Peyer's patch (tissue), 4 donors: ENCODE results near the gene OR2A2. TPM values are rescaled to one million over a fixed set of nuclear protein-coding genes. Genes with fewer than 3 reads are reported as not detected.
"Not testable (repeated sequence)": the region's sequence is repeated elsewhere in the genome, so short reads cannot be mapped to it uniquely, and the experiment has no call there.

Source experiments
- DNase-seq, 3 donors: peaks; one replicate each; pipeline ENCODE4 v3.0.0-alpha.2; 2017 to 2019
- H3K27ac ChIP-seq, 4 donors: fragments of 200-600 bp; sonication (generic); one replicate each; pipeline ENCODE4 v1.5.1; 2016 to 2019
- H3K27me3 ChIP-seq, 2 donors: fragments of 200-600 bp; sonication (generic); one replicate each; pipeline ENCODE4 v1.5.1; 2019
- H3K36me3 ChIP-seq, 3 donors: fragments of 200-600 bp; sonication (generic); one replicate each; pipeline ENCODE4 v1.5.1; 2016 to 2019
- H3K4me1 ChIP-seq, 4 donors: fragments of 200-600 bp; sonication (generic); one replicate each; pipeline ENCODE4 v1.5.1; 2016 to 2019
- H3K4me3 ChIP-seq, 4 donors: fragments of 200-600 bp; sonication (generic); 1 replicate in 3 of 4; 2 replicates in 1 of 4; pipeline ENCODE4 v1.5.1; 2016 to 2019; ENCODE audit warnings: mild to moderate bottlenecking in 1 of 4
- H3K9me3 ChIP-seq, 4 donors: fragments of 200-600 bp; sonication (generic); one replicate each; pipeline ENCODE4 v1.5.1; 2016 to 2019; ENCODE audit warnings: mild to moderate bottlenecking in 1 of 4
- POLR2A ChIP-seq, 2 donors: fragments of 450-650 bp; IDR thresholded peaks; one replicate each; pipeline ENCODE4 v1.5.1; 2017; ENCODE audit warnings: antibody characterized with exemption in 2 of 2, mild to moderate bottlenecking in 2 of 2, moderate library complexity in 2 of 2
- total RNA-seq, 4 donors: library from RNA; depleted of rRNA; stranded (reverse); fragments of >200 nt; gene quantifications; one replicate each; pipeline ENCODE4 v1.1.0, GENCODE V29; 2016
- TF ChIP-seq, protein P1 (sequence below), 6 experiments: fragments of 450-650 bp in 4 of 6; fragments of 200-600 bp in 2 of 6; sonication (generic) in 1 of 6; IDR thresholded peaks; one replicate each; pipeline ENCODE4 v1.5.1; 2017 to 2019; ENCODE audit warnings: antibody characterized with exemption in 6 of 6, mild to moderate bottlenecking in 3 of 6, moderate library complexity in 1 of 6

Gene OR2A2
- total RNA-seq, 4 donors from 2014 or later, result not detected

DNA sequence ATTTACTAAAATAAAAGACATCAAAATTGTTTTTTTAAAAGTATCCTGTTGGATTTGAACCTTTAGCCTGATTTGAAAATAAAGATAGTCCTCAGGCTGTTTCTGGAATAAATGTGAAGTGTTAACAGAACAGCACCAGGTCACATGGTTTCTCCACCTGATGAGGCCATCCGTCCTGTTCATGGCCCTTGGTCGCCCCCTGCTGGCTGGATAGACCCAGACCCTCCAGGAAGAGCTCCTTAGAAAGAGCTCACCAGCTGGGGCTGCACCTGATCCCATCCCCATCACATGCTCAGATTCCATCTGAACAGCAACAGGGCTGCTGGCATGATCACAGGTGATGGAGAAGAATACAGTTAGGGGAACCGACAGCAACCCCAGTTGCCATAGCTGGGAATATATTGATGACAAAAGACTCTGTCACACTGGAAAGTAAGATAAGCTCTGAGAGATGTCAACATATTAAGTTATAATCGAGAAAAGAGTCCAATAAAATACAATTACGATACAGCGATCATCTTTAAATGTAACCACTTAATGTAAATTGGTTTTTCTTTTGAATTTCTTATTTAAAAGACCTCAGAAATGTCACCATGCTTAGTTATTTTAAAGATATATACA, 18.4 kb downstream of the OR2A2 start:
- no peaks in the 10 kb centered on the region for H3K27me3 ChIP-seq
- H3K27ac ChIP-seq, result no peak overlapping the region
- H3K36me3 ChIP-seq, result no peaks in the 10 kb centered on the region
- TF ChIP-seq, protein P1, sequence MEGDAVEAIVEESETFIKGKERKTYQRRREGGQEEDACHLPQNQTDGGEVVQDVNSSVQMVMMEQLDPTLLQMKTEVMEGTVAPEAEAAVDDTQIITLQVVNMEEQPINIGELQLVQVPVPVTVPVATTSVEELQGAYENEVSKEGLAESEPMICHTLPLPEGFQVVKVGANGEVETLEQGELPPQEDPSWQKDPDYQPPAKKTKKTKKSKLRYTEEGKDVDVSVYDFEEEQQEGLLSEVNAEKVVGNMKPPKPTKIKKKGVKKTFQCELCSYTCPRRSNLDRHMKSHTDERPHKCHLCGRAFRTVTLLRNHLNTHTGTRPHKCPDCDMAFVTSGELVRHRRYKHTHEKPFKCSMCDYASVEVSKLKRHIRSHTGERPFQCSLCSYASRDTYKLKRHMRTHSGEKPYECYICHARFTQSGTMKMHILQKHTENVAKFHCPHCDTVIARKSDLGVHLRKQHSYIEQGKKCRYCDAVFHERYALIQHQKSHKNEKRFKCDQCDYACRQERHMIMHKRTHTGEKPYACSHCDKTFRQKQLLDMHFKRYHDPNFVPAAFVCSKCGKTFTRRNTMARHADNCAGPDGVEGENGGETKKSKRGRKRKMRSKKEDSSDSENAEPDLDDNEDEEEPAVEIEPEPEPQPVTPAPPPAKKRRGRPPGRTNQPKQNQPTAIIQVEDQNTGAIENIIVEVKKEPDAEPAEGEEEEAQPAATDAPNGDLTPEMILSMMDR (IDR thresholded peaks at IDR 0.05), result peak; percentile 38 to 91 (median 79)
- no peak for TF ChIP-seq POLR2A (IDR thresholded peaks at IDR 0.05)
- DNase-seq, result peak; percentile 90 to 96 (median 90)
- no peaks in the 10 kb centered on the region for H3K4me1 ChIP-seq
- no peaks in the 10 kb centered on the region for H3K9me3 ChIP-seq
- H3K4me3 ChIP-seq, result no peak overlapping the region

DNA sequence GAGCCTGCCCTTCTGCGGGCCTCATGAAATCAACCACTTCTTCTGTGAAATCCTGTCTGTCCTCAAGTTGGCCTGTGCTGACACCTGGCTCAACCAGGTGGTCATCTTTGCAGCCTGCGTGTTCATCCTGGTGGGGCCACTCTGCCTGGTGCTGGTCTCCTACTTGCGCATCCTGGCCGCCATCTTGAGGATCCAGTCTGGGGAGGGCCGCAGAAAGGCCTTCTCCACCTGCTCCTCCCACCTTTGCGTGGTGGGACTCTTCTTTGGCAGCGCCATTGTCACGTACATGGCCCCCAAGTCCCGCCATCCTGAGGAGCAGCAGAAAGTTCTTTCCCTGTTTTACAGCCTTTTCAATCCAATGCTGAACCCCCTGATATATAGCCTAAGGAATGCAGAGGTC, 20.2 kb downstream of the OR2A2 start:
- not testable (repeated sequence) for H3K27ac ChIP-seq, H3K27me3 ChIP-seq, H3K4me1 ChIP-seq, H3K36me3 ChIP-seq, DNase-seq, H3K4me3 ChIP-seq, H3K9me3 ChIP-seq

DNA sequence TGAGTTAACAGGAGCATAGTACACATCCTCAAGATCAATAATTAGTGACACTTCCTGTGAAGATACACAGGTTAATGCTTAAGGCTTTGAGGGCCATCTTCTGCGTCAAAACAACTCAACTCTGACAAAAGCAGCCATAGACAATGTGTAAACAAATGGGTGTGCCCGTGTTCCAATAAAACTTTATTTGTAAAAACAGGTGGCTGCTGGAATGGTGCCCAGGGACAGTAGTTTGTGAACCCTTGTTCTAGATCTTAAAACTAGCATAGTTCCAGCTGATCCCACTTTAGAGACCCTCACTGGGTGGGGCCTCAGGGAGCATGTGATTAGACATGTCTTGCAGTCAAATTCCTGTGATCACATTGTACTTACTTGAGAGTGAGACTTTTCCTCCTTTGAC, 21.3 kb downstream of the OR2A2 start:
- no peak for DNase-seq
- no peaks in the 10 kb centered on the region for H3K4me1 ChIP-seq
- H3K9me3 ChIP-seq, result no peaks in the 10 kb centered on the region
- no peaks in the 10 kb centered on the region for H3K36me3 ChIP-seq
- TF ChIP-seq, protein P1 (IDR thresholded peaks at IDR 0.05), result no peak
- no peak for TF ChIP-seq POLR2A (IDR thresholded peaks at IDR 0.05)
- no peaks in the 10 kb centered on the region for H3K27me3 ChIP-seq
- H3K27ac ChIP-seq, result no peak overlapping the region
- H3K4me3 ChIP-seq, result no peak overlapping the region

DNA sequence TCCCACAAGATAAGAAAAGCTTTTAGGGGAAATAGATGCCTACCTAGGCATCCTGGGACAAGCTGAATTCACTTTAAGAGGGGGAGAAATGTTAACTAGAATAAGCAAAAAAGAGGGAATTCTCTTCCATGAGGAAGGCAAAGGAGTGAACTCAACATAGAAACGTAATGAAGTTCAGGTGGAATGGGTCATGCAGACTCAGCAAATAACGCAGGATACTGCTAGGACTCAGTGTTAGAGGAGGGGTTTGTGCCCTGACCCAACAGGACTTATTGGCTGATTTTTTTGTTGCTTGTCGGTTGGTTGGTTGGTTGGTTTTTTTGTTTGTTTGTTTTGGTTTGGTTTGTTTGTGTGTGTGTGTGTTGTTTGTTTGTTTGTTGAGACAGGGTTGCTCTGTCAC, 22.9 kb downstream of the OR2A2 start:
- H3K9me3 ChIP-seq, result no peaks in the 10 kb centered on the region
- no peaks in the 10 kb centered on the region for H3K4me1 ChIP-seq
- DNase-seq, result no peak
- H3K27ac ChIP-seq, result no peak overlapping the region
- TF ChIP-seq POLR2A (IDR thresholded peaks at IDR 0.05), result no peak
- TF ChIP-seq, protein P1 (IDR thresholded peaks at IDR 0.05), result no peak
- no peaks in the 10 kb centered on the region for H3K36me3 ChIP-seq
- no peaks in the 10 kb centered on the region for H3K27me3 ChIP-seq
- H3K4me3 ChIP-seq, result no peak overlapping the region

DNA sequence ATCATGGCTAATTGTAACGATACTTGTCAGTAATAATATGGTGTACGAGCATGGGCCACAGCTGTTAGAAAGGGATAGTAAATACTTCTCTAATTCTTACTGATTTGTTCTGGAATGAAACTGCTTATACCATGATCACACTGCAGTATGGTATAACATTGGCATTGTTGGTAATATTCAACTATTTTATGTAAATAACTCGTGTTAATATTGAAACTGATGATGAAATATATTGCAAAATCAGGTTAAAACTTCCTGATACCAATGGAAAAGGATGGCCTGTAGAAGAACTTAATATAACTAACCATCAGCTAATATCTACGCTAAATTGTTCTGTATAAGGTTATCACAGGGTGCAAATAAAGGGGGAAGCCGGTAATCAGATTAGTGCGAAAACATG, 23.9 kb downstream of the OR2A2 start:
- Histone ChIP-seq H3K9me3 (no peaks in the 10 kb centered on the region), H3K27ac (no peak overlapping the region), H3K4me3 (no peak overlapping the region), H3K27me3 (no peaks in the 10 kb centered on the region), H3K36me3 (no peaks in the 10 kb centered on the region), H3K4me1 (no peaks in the 10 kb centered on the region)
- DNase-seq, result no peak
- no peak for TF ChIP-seq POLR2A (IDR thresholded peaks at IDR 0.05)
- TF ChIP-seq, protein P1 (IDR thresholded peaks at IDR 0.05), result no peak

DNA sequence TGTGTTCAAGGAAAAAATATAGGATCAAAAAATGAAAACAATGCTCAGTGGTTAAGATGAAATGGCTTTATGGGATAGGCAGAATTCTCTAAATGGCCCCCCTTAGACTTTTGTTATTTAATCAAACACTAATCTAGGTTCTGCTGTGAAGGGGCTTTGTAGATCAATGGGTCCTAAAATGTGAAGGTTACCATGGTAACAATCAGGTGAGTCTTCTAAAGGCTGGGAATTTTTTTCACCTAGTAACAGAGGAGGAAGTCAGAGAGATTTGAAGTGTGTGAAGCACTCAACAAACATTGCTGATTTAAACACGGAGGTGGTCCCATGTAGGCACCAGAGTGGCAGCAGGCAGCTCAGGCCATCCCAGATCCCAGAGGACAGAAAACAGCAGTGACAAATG, 24.7 kb downstream of the OR2A2 start:
- Histone ChIP-seq H3K4me3 (no peak overlapping the region), H3K9me3 (no peaks in the 10 kb centered on the region), H3K27ac (no peak overlapping the region), H3K27me3 (no peaks in the 10 kb centered on the region), H3K36me3 (no peaks in the 10 kb centered on the region), H3K4me1 (no peaks in the 10 kb centered on the region)
- DNase-seq, result no peak
- TF ChIP-seq, protein P1 (IDR thresholded peaks at IDR 0.05), result no peak
- TF ChIP-seq POLR2A (IDR thresholded peaks at IDR 0.05), result no peak
